ENCODE measurements around the gene LRP1B.

The LRP1B gene

GRCh38 chr2:140539242-140539875, 1591.5 kb downstream of the LRP1B start:
- Mint-ChIP-seq H3K36me3 (no peaks in the 10 kb centered on the region), H3K4me1 (no peaks in the 10 kb centered on the region), H3K4me3 (no peak overlapping the region), H3K27me3 (no peaks in the 10 kb centered on the region), H3K27ac (no peak overlapping the region), H3K9me3 (peaks cover 5% of the 10 kb centered on the region)

GRCh38 chr2:140529706-140530105, 1601.1 kb downstream of the LRP1B start:
- H3K4me3 Mint-ChIP-seq = no peak overlapping the region
- H3K36me3 Mint-ChIP-seq = no peaks in the 10 kb centered on the region
- H3K4me1 Mint-ChIP-seq = no peaks in the 10 kb centered on the region
- no peaks in the 10 kb centered on the region for H3K9me3 Mint-ChIP-seq
- H3K27me3 Mint-ChIP-seq = no peaks in the 10 kb centered on the region
- no peak overlapping the region for H3K27ac Mint-ChIP-seq

- H3K4me3 Mint-ChIP-seq = no peak overlapping the region
- no peaks in the 10 kb centered on the region for H3K36me3 Mint-ChIP-seq
- H3K27ac Mint-ChIP-seq = no peak overlapping the region
- H3K27me3 Mint-ChIP-seq = no peaks in the 10 kb centered on the region
- no peaks in the 10 kb centered on the region for H3K4me1 Mint-ChIP-seq
- no peaks in the 10 kb centered on the region for H3K9me3 Mint-ChIP-seq
These were observed 1601.8 kb downstream of the LRP1B start for GRCh38 chr2:140528982-140529381.

- H3K36me3 Mint-ChIP-seq = no peaks in the 10 kb centered on the region
- no peak overlapping the region for H3K27ac Mint-ChIP-seq
- no peaks in the 10 kb centered on the region for H3K4me1 Mint-ChIP-seq
- no peak overlapping the region for H3K4me3 Mint-ChIP-seq
- no peaks in the 10 kb centered on the region for H3K27me3 Mint-ChIP-seq
- H3K9me3 Mint-ChIP-seq = no peaks in the 10 kb centered on the region
These were observed 1604.2 kb downstream of the LRP1B start for GRCh38 chr2:140526575-140526974.

- peaks cover 4% of the 10 kb centered on the region for H3K9me3 Mint-ChIP-seq
- H3K27me3 Mint-ChIP-seq = no peaks in the 10 kb centered on the region
- no peak overlapping the region for H3K4me3 Mint-ChIP-seq
- H3K27ac Mint-ChIP-seq = no peak overlapping the region
- H3K4me1 Mint-ChIP-seq = no peaks in the 10 kb centered on the region
- no peaks in the 10 kb centered on the region for H3K36me3 Mint-ChIP-seq
These were observed 1618.7 kb downstream of the LRP1B start for GRCh38 chr2:140512106-140512505.

- Mint-ChIP-seq H3K9me3 (no peaks in the 10 kb centered on the region), H3K4me3 (no peak overlapping the region), H3K27me3 (no peaks in the 10 kb centered on the region), H3K4me1 (no peaks in the 10 kb centered on the region), H3K27ac (no peak overlapping the region), H3K36me3 (no peaks in the 10 kb centered on the region)
These were observed 1621.1 kb downstream of the LRP1B start for GRCh38 chr2:140509765-140510164.

GRCh38 chr2:140508756-140509155, 1622.1 kb downstream of the LRP1B start:
- no peaks in the 10 kb centered on the region for H3K36me3 Mint-ChIP-seq
- no peaks in the 10 kb centered on the region for H3K4me1 Mint-ChIP-seq
- no peaks in the 10 kb centered on the region for H3K27me3 Mint-ChIP-seq
- H3K9me3 Mint-ChIP-seq = no peaks in the 10 kb centered on the region
- no peak overlapping the region for H3K4me3 Mint-ChIP-seq
- no peak overlapping the region for H3K27ac Mint-ChIP-seq

- H3K9me3 Mint-ChIP-seq = no peaks in the 10 kb centered on the region
- H3K4me3 Mint-ChIP-seq = no peak overlapping the region
- no peaks in the 10 kb centered on the region for H3K27me3 Mint-ChIP-seq
- no peaks in the 10 kb centered on the region for H3K36me3 Mint-ChIP-seq
- no peaks in the 10 kb centered on the region for H3K4me1 Mint-ChIP-seq
- H3K27ac Mint-ChIP-seq = no peak overlapping the region
These were observed 1624.2 kb downstream of the LRP1B start for GRCh38 chr2:140506606-140507005.

- no peak overlapping the region for H3K27ac Mint-ChIP-seq
These were observed 1626.2 kb downstream of the LRP1B start for GRCh38 chr2:140504601-140505000.

GRCh38 chr2:140502951-140503630, 1627.7 kb downstream of the LRP1B start:
- no peaks in the 10 kb centered on the region for H3K27me3 Mint-ChIP-seq
- H3K27ac Mint-ChIP-seq = no peak overlapping the region
- no peaks in the 10 kb centered on the region for H3K36me3 Mint-ChIP-seq
- H3K4me1 Mint-ChIP-seq = no peaks in the 10 kb centered on the region
- H3K9me3 Mint-ChIP-seq = no peaks in the 10 kb centered on the region
- H3K4me3 Mint-ChIP-seq = no peak overlapping the region

More at GRCh38 chr2:140504601-140505000, 1626.2 kb downstream of the LRP1B start:
- no peaks in the 10 kb centered on the region for H3K4me1 Mint-ChIP-seq
- H3K36me3 Mint-ChIP-seq = no peaks in the 10 kb centered on the region
- no peak overlapping the region for H3K4me3 Mint-ChIP-seq
- no peaks in the 10 kb centered on the region for H3K9me3 Mint-ChIP-seq
- H3K27me3 Mint-ChIP-seq = no peaks in the 10 kb centered on the region

- no peak overlapping the region for H3K27ac Mint-ChIP-seq
- no peak overlapping the region for H3K4me3 Mint-ChIP-seq
- H3K9me3 Mint-ChIP-seq = no peaks in the 10 kb centered on the region
- H3K4me1 Mint-ChIP-seq = no peaks in the 10 kb centered on the region
- H3K27me3 Mint-ChIP-seq = no peaks in the 10 kb centered on the region
- no peaks in the 10 kb centered on the region for H3K36me3 Mint-ChIP-seq
These were observed 1632.5 kb downstream of the LRP1B start for GRCh38 chr2:140498360-140498759.

- Mint-ChIP-seq H3K4me1 (no peaks in the 10 kb centered on the region), H3K27ac (no peak overlapping the region), H3K4me3 (no peak overlapping the region), H3K36me3 (no peaks in the 10 kb centered on the region), H3K27me3 (no peaks in the 10 kb centered on the region), H3K9me3 (no peaks in the 10 kb centered on the region)
These were observed 1634.1 kb downstream of the LRP1B start for GRCh38 chr2:140496714-140497113.

- Mint-ChIP-seq H3K9me3 (no peaks in the 10 kb centered on the region), H3K27ac (no peak overlapping the region), H3K36me3 (no peaks in the 10 kb centered on the region), H3K27me3 (no peaks in the 10 kb centered on the region), H3K4me1 (no peaks in the 10 kb centered on the region), H3K4me3 (no peak overlapping the region)
These were observed 1638.9 kb downstream of the LRP1B start for GRCh38 chr2:140491876-140492275.

- Mint-ChIP-seq H3K4me1 (no peaks in the 10 kb centered on the region), H3K36me3 (no peaks in the 10 kb centered on the region), H3K27ac (no peak overlapping the region), H3K4me3 (no peak overlapping the region), H3K9me3 (no peaks in the 10 kb centered on the region), H3K27me3 (no peaks in the 10 kb centered on the region)
These were observed 1641.6 kb downstream of the LRP1B start for GRCh38 chr2:140489193-140489592.

- Mint-ChIP-seq H3K27me3 (no peaks in the 10 kb centered on the region), H3K27ac (no peak overlapping the region), H3K4me1 (no peaks in the 10 kb centered on the region), H3K36me3 (no peaks in the 10 kb centered on the region), H3K4me3 (no peak overlapping the region), H3K9me3 (peaks cover 4% of the 10 kb centered on the region)
These were observed 1649.7 kb downstream of the LRP1B start for GRCh38 chr2:140481136-140481535.

- H3K27ac Mint-ChIP-seq = no peak overlapping the region
- H3K4me3 Mint-ChIP-seq = no peak overlapping the region
- H3K27me3 Mint-ChIP-seq = no peaks in the 10 kb centered on the region
- H3K9me3 Mint-ChIP-seq = no peaks in the 10 kb centered on the region
- H3K36me3 Mint-ChIP-seq = no peaks in the 10 kb centered on the region
- no peaks in the 10 kb centered on the region for H3K4me1 Mint-ChIP-seq
These were observed 1657.0 kb downstream of the LRP1B start for GRCh38 chr2:140473851-140474250.

- H3K4me1 Mint-ChIP-seq = no peaks in the 10 kb centered on the region
- no peaks in the 10 kb centered on the region for H3K27me3 Mint-ChIP-seq
- H3K9me3 Mint-ChIP-seq = no peaks in the 10 kb centered on the region
- no peak overlapping the region for H3K4me3 Mint-ChIP-seq
- no peaks in the 10 kb centered on the region for H3K36me3 Mint-ChIP-seq
- no peak overlapping the region for H3K27ac Mint-ChIP-seq
These were observed 1658.1 kb downstream of the LRP1B start for GRCh38 chr2:140472676-140473075.
